ENCODE results near the gene DIPK1B.
A peak's percentile ranks its signal among the peaks of the same experiment; 100 is the strongest.

Gene DIPK1B

DNA sequence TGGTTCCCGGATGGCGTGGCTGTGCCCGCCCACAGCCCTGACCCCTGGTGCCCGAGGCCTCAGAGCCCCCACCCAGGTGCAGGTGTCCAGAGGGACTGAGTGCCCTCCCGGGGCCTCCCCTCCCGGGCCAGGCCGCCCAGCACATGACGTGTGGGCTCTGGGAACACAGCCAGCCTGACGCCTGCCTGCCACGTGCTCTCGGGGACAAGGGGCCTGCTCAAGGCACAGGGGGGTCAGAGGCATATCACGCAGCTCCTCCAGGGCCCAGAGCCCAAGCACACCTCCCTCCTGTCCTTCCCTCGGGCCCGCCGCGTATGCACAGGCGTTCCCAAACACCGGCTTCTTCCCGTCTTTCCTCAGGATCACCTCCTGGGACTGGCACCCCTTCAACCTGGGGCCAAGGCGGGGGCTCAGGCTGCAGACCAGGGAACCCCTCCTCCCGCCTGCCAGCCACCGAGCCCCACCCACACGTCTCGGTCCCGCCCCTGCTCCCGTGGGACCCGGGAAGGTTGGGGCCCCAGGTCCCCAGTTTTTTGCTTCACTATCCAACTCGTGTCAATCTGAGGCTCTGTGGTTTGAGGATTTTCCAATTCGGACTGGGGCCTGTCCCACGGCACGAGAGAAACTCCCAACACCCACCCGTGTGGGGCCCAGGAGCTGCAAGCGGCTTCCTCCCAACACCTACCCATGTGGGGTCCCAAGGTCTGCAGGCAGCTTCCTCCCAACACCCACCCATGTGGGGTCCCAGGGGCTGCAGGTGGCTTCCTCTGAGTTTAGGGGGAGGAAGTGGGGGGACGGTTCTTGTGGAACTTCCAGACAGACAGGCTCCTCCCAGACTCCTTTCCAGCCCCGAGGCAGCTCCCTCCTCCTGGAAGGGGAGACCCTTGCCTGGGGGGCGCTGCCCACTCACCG is 28.9 kb downstream of the DIPK1B start:
- DNase-seq, result no peak

DNA sequence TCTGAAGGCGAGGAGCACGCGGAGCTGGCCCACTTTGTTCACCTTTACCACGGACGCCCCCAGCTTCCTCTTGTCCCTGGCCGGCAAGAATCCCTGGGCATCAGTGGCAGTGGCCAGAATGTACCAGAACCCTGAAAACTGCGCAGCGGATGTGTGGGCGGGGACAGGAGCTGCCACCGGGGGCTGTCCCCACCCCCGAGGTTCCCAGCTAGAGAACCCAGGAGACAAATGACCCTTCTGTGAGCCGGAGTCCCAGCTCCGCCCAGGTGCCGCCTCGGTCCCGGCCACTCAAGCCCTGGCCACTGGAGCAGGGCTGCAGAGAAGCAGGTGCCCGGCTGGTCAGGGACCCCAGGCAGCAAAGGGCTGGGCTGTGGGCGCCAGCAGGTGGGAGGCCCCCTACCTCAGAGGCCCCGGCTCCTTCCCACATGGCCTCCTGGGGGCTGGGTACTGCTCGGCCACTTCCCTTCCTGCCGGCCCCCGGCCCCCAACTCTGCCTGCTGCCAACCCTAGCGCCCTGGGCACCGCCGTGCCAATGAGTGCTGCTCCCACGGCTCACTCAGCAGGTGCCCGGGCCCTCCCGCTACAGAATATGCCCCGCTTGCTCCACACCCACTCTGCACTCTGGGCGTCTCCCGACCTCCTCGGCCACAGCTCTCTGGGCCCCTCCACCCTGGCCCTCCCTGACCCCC is 29.7 kb downstream of the DIPK1B start:
- DNase-seq, result peak; percentile 40

DNA sequence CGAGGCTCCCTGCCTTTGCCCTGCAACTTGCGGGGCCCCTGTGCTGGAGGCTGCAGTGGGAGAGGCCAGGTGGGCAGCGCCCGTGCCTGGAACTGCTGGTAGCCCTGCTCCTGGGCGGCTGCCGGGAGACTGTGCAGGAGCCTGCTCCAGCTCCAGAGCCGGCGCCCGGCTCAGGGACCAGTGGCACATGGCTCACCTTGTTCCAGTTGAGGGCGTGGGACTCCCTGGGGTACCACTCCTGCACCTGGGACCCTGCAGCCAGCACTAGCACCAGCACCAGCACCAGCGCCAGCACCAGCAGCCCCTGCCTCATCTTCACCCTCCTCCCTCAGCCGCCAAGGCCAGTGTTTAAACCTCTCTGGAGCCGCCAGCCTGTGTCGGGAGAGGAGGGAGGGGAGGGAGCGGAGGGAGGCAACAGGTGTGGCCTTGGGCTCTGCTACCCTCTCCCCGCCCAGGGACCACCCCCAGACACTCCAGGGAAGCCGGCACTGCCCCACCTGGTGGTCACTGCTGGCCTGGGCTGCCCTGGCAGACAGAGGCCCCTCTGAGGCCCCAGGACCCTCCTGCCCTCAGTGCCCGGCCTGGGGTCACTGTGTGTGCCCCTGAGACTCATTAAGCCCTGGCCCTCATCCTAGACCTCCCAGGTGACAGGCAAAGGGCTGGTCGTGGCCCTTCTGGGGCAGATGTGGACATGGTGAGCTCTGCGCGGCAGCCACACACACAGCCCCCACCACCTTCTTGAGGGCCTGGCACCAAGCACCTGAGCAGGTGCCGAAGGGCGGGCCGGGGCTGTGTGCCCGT is 30.4 kb downstream of the DIPK1B start, which contains the start of gene LCN10:
Gene LCN10, minus strand, starts transcription at position 350 of the 801 bp plus-strand sequence. Its CDS starts 37 bp downstream, at position 313.
- DNase-seq, result no peak

DNA sequence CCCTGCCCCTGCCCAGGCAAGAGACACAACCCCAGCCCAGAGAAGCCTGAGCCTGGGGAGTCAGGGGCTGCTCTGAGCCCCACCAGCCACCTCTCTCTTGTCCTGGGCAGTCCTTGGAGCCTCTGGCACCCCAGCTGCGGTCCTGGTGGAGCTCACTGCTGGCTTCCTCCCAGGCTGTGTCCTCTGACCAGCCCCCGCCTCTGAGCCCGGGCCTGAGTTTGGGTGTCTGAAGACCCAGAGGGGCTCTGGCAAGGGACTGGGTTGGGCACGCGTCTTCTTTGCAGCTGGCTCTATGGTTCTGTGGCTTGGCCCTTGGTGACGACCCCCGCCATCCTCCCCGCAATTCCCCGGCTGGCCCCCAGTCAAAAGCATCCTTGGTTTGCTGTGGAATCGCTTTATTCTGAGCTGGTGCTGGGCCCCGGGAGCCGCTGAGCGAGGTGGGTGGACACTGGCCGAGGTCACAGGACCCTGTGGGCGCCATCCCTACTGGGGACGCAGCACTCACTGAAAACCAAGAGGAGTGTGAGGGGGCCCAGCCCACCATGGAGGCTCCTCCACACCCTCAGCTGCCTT is 31.4 kb downstream of the DIPK1B start:
- no peak for DNase-seq

DNA sequence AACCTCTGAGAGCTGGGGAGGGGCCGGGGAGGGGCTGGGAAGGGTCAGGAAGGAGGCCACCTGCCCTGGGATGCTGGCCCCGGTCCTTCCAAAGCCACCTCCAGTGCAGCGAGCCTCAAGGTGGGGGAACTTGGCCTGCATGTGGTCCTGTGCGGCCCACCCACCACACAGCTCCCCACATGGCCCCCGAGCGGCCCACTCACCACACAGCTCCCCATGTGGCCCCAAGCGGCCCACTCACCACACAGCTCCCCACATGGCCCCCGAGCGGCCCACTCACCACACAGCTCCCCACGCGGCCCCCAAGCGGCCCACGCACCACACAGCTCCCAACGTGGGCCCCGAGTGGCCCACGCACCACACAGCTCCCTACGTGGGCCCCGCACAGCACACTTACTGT is 32.4 kb downstream of the DIPK1B start:
- no peak for DNase-seq

DNA sequence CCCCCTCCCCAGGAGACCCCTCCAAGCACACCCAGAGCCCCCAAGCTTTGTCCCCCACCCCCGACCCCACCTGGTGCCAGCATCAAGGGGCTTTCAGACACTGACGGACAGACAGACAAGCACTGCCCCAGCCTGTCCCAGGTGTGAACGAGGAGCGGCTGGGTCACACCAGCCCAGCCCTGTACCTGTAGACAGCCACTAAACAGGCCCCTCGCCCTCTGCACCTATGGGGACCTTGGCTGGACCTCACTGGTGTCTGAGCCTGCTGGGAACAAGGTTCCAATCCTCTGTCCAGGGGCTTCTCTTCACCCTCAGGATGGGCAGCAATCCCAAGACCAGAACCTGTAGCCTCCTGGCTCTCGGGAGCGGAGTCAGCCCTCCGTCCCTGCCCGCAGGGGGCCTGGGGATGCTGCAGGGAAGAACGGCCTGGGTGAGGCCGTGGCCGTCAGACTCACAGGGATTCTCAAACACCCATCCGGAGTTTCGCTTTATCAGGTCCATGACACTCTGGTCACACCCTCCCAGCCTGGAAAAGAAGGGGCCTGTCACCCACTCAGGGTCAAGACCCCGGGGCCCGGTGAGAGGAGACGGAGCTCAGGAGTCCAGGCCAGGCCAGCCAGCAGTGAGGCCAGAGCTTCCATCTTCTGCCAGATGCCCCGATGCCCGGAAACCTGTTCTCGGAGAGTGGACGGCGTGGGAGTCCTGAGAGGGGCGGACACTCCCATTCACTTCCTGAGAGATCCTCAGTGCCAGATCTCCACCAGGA is 33.2 kb downstream of the DIPK1B start:
- no peak for DNase-seq

DNA sequence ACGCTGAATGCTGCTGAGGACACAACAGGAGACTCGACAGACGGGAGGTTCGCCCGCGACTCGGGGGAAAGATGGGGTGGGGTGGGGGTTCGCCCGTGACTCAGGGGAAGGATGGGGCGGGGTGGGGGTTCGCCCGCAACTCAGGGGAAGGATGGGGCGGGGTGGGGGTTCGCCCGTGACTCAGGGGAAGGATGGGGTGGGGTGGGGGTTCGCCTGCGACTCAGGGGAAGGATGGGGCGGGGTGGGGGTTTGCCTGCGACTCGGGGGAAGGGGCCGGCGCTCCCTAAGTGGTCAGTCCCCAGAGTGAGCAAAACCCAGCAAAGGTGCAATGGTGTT is 33.8 kb downstream of the DIPK1B start:
- DNase-seq, result no peak

DNA sequence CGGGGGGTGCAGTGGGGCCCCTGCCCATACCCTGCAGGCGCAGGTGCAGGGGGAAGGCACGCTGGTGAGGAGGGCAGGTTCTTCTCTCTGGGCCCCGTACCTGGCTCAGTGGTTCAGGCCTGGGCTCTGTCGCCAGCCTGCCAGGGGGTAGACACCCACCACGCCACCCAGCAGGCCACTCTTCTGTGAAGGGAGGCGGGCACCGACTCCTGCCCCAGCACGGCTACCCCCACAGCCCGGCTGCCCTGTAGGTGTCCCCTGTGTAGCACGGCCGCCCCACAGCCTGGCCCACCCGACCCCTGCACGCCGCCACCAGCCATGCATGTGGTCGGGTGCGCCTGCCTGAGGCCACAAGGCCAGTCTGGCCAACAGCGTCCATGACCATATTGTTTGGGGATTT is 34.2 kb downstream of the DIPK1B start:
- no peak for DNase-seq

DNA sequence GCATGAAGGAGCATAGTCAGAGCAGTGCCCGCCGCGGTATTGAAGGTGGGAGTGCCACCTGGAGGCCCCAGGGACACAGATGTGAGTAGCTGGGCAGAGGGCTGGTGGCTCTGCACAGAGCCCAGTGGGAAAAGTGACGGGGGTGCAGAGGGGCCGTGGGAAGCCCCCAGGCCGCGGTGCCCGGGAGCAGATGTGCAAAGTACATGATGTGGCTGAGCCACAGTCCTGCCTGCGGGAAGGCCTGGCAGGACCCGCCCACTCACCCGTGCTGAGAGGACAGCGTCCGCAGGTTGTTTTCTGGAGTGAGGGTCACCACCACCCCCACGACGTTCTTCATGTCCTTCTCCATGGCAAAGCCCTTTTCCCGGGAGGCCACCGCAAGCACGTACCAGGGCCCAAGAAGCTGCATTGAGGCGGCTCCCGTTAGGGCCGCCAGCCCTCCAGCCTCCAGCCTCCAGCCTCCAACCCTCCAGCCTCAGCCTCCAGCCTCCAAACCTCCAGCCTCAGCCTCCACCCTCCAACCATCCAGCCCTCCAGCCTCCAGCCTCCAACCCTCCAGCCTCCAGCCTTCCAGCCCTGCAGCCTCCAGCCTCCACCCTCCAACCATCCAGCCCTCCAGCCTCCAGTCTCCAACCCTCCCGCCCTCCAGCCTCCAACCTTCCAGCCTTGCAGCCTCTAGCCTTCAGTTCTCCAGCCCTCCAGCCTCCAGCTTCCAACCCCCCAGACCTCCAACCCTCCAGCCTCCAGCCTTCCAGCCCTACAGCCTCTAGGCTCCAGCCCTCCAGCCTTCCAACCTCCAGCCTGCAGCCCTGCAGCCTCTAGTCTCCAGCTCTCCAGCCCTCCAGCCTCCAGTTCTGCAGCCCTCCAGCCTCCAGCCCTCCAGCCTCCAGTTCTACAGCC is 35.0 kb downstream of the DIPK1B start:
- DNase-seq, result no peak

DNA sequence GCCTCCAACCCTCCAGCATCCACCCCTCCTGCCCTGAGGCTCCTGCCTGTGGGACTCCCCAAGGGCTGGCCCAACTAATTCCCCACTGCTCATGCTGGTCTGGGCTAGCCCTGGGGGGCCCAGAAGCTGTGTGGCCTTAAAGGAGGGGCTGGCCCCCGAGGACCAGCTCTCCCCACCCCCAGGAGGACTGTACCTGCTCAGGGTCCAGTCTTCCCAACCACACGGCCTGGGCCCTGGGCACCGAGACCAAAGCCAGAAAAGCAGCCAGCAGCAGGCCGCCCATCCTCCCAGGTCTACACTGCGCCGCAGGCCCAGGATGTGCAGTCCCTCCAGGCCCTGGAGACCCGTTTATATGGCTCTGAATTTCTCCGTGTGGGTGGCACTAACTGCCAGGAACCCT is 35.8 kb downstream of the DIPK1B start, which contains the start of gene LCN6:
Gene LCN6, minus strand, starts transcription at position 325 of the 400 bp plus-strand sequence. Its CDS starts 42 bp downstream, at position 283.
- DNase-seq, result no peak

DNA sequence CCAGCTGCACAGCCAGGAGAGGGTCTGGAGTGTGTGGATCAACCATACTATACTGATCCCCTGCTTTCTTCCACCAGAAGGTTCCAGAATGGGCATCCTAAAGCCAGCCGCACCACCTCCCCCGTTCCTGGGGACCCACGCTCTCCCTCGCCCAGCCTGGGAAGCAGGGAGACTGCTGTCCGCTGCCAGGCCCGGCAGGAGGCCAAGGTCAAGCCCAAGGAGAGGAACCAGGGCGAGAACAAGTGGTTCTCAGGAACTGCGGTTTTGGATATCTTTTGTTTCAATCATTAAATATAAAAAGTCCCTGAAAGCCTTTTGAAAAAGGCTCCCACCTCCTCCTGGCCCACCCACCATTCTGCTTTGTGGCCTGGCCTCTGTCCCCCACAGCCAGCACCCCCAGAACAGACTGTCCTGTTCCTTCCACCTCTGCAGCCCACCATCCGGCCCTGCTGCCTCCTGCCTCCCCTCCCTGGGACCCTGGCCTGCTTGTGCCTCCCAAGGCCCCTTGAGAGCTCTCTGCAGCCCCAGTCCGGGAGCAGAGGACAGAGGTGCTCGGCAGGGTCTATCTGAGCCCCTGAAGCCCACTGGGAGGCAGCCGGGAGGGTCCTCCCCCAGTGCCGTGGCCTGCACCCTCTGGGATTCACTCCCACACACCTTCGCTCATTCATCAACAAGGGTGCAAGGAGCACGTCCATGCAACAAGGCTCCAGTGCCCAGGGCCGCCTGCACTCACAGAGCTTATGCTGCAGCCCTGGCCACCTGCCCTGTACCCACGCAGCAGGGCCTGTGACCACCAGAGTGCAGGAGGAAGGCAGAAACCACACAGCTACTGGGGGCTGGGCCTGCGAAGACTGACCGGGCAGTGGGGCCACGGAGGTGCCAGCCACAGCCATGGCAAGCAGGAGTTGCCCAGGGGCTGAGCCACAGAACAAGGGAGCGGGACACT is 36.6 kb downstream of the DIPK1B start:
- DNase-seq, result no peak

DNA sequence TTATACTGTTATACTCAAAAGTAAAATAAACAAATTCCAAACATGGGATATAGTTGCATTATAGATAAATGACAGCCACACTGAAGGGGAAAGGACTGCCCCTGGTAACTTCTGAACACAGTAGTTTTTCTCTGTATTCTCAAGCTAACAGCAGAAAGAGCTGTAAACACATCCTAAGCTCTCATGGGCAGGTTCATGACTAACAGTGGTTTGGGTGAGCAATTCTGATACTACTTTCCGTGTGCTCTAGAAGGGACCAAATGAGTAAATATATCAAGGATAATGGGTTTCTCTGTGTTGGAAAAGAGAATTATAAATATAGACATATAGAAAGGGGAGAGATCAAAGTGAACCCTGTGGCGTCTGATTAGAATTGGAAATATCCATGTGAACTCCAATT is 38.2 kb downstream of the DIPK1B start:
- DNase-seq, result no peak

DNA sequence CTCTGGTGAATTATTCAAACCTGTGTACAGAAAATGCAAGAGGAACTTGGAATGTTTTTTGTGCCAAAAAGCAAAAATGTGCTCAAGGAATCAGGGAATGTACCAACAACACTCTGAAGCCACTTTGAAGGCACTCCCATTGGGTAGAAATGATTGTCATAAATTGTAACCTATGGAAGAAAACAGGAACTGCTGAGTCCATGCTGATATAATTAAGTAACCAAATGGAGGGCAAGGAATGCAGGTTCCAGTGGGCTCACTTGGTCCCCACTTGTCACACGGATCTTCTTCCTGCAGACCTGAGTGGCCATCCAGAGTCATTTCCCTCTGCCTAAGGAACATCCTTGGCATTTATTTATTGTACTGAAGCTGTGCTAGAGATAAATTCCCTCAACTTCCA is 38.9 kb downstream of the DIPK1B start:
- DNase-seq, result no peak

DNA sequence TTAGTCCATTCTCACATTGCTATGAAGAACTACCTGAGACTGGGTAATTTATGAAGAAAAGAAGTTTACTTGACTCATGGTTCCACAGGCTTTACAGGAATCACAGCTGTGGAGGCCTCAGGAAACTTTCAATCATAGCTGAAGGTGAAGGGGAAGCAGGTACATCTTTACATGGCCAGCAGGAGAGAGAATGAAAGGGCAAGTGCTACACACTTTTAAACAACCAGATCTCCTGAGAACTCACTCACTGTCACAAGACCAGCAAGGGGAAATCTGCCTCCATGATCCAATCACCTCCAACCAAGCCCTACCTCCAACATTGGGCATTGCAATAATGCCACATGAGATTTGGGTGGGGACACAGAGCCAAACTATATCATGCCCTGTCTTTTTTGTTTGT is 39.4 kb downstream of the DIPK1B start:
- DNase-seq, result no peak

DNA sequence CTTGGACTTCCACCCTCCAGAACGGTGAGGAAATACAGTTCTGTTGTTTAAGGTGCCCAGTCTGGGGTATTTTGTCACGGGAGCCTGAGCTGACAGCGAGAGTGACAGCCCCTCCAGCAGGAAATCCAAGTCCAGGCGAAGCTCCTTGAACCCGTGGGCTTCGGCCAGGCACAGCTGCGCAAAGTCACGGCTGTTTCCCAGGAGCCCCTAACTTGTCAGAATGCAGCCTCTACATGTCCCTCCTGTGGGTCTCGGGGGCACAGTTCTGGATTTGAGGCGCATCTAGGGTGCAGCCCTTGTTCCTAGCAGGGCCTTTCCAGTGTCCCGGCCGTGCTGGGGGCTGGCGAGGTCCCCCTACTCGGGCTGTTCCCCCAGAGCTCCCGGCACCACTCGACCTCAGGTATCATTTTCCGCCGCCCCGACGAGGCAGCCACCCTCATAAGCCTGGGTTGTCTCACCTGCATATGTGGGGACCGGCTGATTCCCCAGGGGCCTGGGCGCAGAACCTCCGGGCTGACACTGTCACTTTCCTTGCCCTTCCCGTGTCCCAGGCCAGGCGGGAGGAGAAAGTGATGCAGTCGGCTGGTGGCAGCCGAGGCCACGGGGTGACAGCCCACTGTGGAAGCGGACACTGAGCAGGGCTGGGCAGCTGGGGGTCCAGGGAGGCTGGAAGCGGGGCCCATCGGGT is 41.1 kb downstream of the DIPK1B start:
- no peak for DNase-seq

DNA sequence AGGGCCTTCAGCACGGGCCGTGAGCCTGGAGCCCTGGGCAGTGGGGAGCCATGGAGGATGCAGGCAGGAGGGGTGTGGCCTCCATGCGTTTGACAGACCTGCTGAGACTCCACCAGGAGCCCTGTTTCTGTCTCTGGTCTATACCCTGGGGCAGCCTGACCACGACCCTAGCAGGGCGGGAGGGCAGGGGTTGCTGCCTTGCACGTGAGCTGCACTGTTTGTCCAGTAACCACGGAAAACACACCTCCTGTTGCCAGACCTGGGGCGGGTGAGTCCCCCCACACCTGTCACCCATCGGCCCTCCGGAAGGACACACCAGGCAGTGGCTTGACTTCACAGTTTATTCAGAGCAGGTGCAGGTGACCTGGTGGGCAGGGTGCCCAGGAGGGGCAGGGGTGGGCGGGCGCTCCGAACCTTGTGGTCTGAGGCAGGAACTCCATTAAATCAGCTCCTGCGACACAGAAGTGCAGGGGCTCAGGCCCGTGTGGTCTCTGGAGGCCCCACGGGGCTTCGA is 41.7 kb downstream of the DIPK1B start:
- DNase-seq, result no peak

DNA sequence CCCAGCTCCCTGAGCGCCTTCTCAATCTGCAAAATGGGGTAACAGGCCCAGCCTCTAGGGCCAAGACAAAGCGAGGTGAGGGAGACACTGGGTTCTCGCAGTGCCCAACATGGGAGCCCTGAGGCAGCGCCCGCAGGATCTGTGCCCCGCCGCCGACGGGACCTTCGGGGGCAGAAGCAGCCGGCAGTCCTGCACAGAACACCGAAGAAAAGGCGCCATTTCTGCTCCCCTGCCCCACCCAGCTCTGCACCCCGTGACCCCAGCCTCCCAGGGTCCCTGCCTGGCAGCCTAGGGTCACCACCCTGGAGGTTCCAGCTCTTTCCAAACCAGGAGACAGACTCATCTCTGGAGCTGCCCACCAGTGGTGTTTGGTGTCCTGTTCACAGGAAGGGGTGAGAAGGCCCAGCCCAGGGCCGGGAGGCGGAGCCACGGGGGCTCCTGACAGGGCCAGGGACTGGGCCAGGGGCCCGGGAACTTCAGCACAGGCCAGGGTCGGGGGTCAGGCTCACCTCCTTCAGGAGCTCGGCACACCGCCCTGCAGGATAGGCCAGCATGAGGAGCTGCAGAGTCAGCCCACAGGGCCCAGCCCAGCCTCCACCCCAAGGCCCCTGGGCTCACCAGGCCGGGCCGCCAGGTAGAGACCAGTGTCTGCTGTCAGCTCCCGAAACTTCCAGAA is 42.4 kb downstream of the DIPK1B start:
- no peak for DNase-seq
